NCI-H1092 treated with DMSO at 0.1 percent for 48 hours (cell line): Measurements from ENCODE around the gene HBEGF.

Experiments used
- DNase-seq: peaks from one replicate; lab custom pipeline; 2025; lab: John Stamatoyannopoulos, UW

HBEGF gene

GRCh38 chr5:140302786-140303639 is 43.4 kb downstream of the HBEGF start, which contains the start of gene PFDN1:
Gene PFDN1, minus strand, starts transcription at chr5:140303101. Its CDS starts 28 bp downstream, at chr5:140303073.
- DNase-seq: peak; percentile 91

- DNase-seq: no peak
Measured at GRCh38 chr5:140301136-140301535, 45.3 kb downstream of the HBEGF start.

GRCh38 chr5:140299056-140299455 is 47.3 kb downstream of the HBEGF start:
- no peak for DNase-seq

GRCh38 chr5:140298183-140298601 is 48.2 kb downstream of the HBEGF start:
- DNase-seq: no peak

GRCh38 chr5:140297283-140297682 is 49.1 kb downstream of the HBEGF start:
- DNase-seq: no peak

- no peak for DNase-seq
Measured at GRCh38 chr5:140296289-140296688, 50.1 kb downstream of the HBEGF start.

GRCh38 chr5:140295414-140295813 is 51.0 kb downstream of the HBEGF start:
- no peak for DNase-seq

GRCh38 chr5:140294753-140295152 is 51.6 kb downstream of the HBEGF start:
- DNase-seq: no peak

- no peak for DNase-seq
Measured at GRCh38 chr5:140293849-140294100, 52.6 kb downstream of the HBEGF start.

- DNase-seq: no peak
Measured at GRCh38 chr5:140293091-140293848, 53.1 kb downstream of the HBEGF start.

GRCh38 chr5:140292212-140293036 is 54.0 kb downstream of the HBEGF start:
- DNase-seq: no peak

- DNase-seq: no peak
Measured at GRCh38 chr5:140287801-140288521, 58.4 kb downstream of the HBEGF start.

- no peak for DNase-seq
Measured at GRCh38 chr5:140286424-140286823, 60.0 kb downstream of the HBEGF start.

GRCh38 chr5:140284013-140284412 is 62.4 kb downstream of the HBEGF start:
- DNase-seq: no peak
